ENCODE results near the gene STK25.

GRCh38 chr2:241499146-241499965 lies 9.0 kb downstream of the STK25 start:
- TF ChIP-seq CTCF (IDR thresholded peaks at IDR 0.05; ENCODE audit: low read length): no peak
- TF ChIP-seq EZH2 (optimal IDR thresholded peaks at IDR 0.05; ENCODE audit: low read depth, low read length): no peak
